SK-MEL-5 (cell line): ENCODE measurements around the gene SLC25A17. TPM values are rescaled to one million over a fixed set of nuclear protein-coding genes. Genes with fewer than 3 reads are reported as not detected.
"Not testable (repeated sequence)": the region's sequence is repeated elsewhere in the genome, so short reads cannot be mapped to it uniquely, and the experiment has no call there.

Experiments used
- DNase-seq: peaks from one replicate; pipeline ENCODE4 v3.0.0-alpha.2; 2016; ENCODE audit warnings: low read depth, low spot score
- in situ Hi-C: cut with HindIII; loops from 2 replicates; pipeline ENCODE4 v1.10.0; 2016; ENCODE audit warnings: low sequenced_read_pairs, high pct_unique_total_duplicates, low pct_unique_long_range_greater_than_20kb
- small RNA-seq, 2 experiments: library from RNA; depleted of rRNA; stranded (forward); fragments of <200 nt; gene quantifications; one replicate each; pipeline ENCODE3, GENCODE V24; 2014
- total RNA-seq: library from RNA; depleted of rRNA; stranded (reverse); fragments of >200 nt; shearing (Covaris generic); gene quantifications from 2 replicates; pipeline ENCODE4 v1.2.3, GENCODE V29; 2014; rRNA removed

The SLC25A17 gene
- total RNA-seq, 1 experiment from 2014 or later, result 45.4 TPM

- in situ Hi-C loops, result no loop called here
- no peak for DNase-seq
These were observed 85.2 kb downstream of the SLC25A17 start for GRCh38 chr22:40733919-40734318.

DNA sequence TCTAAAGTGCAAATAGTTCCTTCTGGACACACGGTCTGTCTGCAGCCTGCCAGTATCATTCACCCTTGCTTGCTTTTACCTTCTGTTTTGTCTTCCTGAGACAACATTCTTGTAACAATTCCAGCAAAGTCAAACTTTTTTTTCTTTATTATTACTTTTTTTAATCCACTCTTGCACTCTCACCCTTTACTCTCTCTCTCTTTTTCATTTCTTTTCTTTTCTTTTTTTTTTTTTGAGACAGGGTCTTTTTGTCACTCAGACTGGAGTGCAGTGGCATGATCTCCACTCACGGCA is 86.2 kb downstream of the SLC25A17 start:
- in situ Hi-C loops, result no loop called here
- no peak for DNase-seq

DNA sequence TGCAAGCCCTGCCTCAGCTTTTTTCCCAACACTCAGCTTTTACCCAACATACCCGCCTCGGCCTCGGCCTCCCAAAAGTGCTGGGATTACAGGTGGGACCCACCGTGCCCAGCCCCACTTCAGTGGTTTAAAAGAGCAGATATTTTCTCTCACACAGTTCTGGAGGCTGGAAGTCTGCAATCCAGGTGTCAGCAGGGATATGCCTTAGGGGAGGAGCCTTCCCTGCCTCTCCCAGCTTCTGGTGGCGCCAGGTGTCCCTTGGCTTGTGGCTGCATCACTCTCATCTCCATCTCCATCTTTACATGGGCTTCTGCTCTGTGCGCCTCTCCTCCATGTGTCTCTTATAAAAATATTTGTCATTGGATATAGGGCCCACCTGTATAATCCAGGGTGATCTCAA is 89.9 kb downstream of the SLC25A17 start:
- in situ Hi-C loops, result no loop called here

GRCh38 chr22:40728731-40729189 is 90.4 kb downstream of the SLC25A17 start:
- DNase-seq, result peak; percentile 58
- in situ Hi-C loops, result no loop called here

More for the DNA sequence above, 89.9 kb downstream of the SLC25A17 start:
- no peak for DNase-seq

DNA sequence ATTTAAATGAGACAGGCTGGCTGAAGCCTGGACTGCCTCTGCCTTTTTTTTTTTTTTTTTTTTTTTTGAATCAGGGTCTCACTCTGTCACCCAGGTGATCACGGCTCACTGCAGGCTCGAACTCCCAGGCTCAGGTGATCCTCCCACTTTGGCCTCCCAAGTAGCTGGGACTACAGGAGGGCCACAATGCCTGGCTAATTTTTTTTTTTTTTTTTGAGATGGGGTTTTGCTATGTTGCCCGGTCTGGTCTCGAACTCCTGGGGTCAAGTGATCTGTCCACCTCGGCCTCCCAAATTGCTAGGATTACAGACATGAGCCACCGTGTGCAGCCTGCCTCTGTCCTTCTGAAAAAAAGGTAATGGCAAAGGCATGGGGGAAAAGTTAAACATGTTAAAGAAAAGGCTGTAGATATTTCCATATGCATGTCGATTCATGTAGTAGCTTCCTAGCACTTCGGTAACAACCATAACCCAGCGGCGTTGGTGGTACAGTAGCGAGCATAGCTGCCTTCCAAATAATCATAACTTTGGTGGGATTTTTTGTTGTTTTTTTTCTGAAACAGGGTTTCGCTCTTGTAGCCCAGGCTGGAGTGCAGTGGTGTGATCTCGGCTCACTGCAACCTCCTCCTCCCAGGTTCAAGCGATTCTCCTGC is 91.1 kb downstream of the SLC25A17 start:
- in situ Hi-C loops, result no loop called here

DNA sequence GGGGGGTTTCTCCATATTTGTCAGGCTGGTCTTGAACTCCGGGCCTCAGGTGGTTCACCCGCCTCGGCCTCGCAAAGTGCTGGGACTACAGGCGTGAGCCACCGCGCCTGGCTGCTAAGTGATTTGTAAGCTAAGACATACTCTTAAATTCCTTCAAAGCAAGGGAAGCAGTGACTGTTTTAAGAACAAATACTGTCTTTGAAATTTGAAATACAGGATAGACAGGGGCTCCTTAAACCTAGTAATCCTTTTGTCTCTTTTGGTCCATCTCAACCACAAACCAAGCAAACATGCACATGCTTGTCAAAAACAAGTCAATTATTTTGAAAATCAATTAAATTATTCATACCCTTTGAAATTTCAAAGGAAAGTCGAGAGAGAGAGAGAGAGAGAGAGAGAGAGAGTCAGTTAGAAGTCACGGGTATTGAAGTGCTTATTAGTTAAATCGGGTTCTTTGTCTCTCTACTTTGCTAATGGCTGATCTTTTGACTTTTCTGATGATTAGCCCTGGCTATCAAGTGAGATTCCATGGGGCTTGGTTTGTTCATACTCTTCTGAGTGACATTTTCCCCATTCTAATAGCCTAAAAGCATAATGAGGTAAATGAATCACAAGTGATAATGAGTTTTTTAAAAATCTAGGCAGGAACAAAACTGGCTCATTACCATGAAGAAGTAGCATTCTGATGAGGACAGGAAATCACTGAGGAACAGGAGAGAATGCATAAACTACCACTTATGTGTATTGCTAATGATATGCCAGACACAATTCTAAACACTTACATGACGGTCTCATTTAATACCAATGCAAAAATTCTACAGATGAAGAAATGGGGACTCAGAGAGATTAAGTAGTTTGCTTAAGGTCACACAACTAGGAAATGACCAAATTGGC is 91.8 kb downstream of the SLC25A17 start:
- in situ Hi-C loops, result no loop called here
- DNase-seq, result peak; percentile 19

More for the DNA sequence above, 91.1 kb downstream of the SLC25A17 start:
- DNase-seq, result no peak

DNA sequence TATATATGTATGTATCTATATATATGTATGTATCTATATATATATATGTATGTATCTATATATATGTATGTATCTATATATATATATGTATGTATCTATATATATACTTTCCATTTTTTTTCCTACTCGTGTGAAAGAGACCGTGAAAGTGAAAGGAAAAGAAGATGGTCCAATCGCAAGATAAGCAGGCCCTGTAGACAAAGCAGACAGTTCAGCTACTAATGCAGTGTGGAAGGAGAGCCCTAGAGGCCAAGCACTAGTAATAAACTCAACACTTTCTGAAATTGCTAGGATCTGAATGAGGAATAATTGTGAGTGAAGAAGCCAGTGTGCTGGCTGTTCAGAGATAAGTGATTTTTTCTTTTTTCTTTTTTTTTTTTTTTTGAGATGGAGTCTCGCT is 92.6 kb downstream of the SLC25A17 start:
- in situ Hi-C loops, result no loop called here
- peak; percentile 73 for DNase-seq

DNA sequence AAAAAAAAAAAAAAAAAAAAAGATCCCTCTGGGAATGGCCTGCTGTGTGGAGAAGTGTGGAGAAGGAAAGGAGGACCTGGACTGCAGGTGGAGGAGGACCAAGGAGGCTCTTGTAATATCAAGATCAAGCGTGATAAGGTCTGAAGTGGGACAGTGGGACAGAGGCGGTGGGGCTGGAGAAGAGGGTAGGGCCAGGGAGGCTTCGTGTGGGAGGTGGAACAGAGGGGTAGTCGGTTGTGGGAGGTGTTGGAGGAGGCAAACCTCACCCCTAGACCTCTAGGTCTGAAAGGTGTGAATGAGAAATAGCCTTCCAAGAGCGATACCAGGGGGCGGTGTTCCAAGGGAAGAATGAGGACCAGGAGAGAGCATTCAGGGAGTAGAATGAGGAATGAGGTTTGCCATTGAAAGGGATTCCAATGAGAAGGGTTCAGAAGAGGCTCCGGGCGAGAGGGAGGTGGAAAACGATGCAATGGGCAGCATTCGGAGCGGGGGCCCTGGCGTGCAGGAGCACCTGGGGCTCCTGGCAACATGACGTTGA is 95.7 kb downstream of the SLC25A17 start:
- no peak for DNase-seq
- in situ Hi-C loops, result no loop called here

DNA sequence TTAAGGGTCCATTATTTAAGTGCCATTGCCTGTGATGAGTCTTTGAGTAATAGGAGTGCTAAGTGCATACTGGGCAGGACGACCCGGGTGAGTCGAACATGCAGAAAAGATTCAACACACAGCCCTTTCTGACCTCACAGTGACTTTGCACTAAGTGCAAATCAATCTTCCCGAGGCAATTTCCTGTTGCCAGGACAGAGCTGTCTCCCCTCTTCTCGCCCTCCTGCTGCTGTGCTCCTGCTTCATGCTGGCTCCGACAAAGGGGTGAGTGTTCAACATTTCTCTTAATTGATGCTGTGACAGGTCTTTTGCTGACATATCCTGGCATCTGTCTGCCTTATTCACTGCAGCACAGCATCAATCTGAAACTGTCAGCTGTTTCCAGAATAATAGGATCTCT is 97.9 kb downstream of the SLC25A17 start:
- DNase-seq, result peak; percentile 92
- in situ Hi-C loops, result no loop called here

DNA sequence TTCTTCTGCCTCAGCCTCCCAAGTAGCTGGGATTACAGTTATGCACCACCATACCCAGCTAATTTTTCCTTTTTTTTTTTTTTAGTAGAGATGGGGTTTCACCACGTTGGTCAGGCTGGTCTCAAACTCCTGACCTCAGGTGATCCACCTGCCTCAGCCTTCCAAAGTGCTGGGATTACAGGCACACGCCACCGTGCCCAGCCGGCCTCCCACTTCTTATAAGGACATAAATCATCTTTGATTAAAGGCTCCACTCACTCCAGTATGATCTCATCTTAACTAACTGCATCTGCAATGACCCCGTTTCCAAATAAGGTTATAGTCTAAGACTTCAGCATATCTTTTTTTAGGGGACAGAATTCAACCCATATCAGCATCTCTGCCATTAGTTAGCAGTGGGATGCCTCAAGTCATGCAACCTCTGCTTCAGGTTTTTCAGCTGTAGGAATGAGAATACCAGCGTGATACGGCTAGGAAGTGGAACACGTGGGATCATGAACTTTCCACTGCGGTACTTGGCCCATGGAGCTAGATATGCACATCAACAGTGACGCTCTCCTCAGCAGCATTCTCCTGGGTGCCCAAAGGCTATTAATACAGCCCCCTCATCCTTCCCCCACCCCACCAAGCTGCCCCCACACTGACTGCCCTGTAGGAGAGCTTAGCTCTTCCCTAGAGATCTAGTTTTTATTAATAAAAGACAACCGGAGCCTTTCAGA is 98.4 kb downstream of the SLC25A17 start:
- in situ Hi-C loops, result no loop called here
- DNase-seq, result no peak

DNA sequence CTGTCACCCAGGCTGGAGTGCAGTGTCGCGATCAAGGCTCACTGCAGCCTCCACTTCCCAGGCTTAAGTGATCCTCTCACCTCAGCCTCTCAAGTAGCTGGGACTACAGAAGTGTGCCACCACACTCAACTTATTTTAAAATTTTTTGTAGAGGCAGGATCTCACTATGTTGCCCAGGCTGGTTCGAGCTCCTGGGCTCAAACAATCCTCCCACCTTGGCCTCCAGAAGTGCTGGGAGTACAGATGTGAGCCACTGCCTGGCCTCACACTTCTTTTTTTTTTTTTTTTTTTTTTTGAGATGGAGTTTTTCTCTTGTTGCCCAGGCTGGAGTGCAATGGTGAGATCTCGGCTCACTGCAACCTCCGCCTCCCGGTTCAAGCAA is 99.0 kb downstream of the SLC25A17 start:
- DNase-seq, in situ Hi-C loops: not testable (repeated sequence)

Small RNA genes within 50 kb of the gene (small RNA-seq; reads per million reads assigned to genes)
- gene JTBP1 (0 reads per million in 2 experiments), gene MIR4766 (0 to 0.05 reads per million in 2 experiments)

Other genes with a start within 250 kb of the SLC25A17 start
- gene MRTFA, start 182.6 kb downstream of the SLC25A17 start, total RNA-seq, result 10.5 and 16.4 TPM in 2 replicates
- gene MCHR1, start 139.9 kb downstream of the SLC25A17 start, total RNA-seq, result not detected in 2 replicates
- gene ST13, start 37.3 kb upstream of the SLC25A17 start, total RNA-seq, result 385 and 493 TPM in 2 replicates
- 11.3 and 14.6 TPM in 2 replicates for gene XPNPEP3, start 37.8 kb upstream of the SLC25A17 start, total RNA-seq
- not detected in 2 replicates for gene DNAJB7, start 42.8 kb upstream of the SLC25A17 start, total RNA-seq
- 75.5 and 93.9 TPM in 2 replicates for gene RBX1, start 132.0 kb upstream of the SLC25A17 start, total RNA-seq